NCI-H446 treated with DMSO at 0.1 percent for 48 hours (cell line): Measurements from ENCODE around the gene MAP3K12.
A peak's percentile ranks its signal among the peaks of the same experiment; 100 is the strongest.

Experiments used
- DNase-seq: peaks from one replicate; lab custom pipeline; 2025; lab: John Stamatoyannopoulos, UW

Gene MAP3K12

DNA sequence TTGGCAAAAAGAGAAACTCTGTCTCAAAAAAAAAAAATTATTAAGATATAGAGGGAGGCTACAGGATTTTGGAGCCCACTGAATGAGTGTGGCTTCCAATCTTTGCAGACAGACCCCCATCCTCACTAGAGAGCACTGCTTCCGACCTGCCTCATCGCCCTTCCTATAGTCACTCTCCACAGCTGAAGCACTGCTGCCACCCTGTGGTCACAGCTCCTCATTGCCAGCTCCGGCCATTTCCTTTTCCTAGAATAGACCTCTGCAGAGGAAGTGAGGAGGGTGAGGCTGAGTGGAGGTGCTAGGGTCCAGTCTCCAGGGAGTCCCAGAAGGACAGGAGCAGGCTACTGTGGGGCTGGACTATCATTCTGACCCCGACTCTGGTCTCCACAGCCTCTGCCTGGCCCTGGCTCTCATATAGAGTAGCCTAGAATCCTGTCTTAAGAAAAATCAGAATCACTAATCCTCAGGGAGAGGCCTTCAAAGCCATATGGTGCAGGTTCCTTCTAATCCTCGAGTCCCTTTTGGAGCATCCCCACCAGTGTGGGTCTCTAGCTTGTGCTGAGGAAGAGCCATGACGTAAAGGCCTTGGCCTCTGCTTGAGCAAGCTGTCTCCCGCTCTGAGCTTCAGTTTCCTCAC lies 9.4 kb upstream of the MAP3K12 start:
- peak; percentile 31 for DNase-seq

DNA sequence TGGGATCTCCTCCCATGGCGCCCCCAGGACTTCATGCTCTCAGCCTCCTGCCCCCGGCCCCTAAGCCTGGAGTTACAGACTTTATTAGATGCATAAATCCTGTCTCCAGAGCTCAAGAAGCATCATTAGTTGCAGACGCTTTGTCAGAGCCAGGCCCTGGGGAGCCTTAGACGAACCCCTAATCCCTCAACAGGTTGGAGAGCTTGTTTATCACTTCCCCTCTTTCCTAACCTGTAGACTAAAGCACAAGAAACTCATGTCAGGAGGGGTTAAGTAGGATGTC lies 8.3 kb upstream of the MAP3K12 start:
- no peak for DNase-seq

DNA sequence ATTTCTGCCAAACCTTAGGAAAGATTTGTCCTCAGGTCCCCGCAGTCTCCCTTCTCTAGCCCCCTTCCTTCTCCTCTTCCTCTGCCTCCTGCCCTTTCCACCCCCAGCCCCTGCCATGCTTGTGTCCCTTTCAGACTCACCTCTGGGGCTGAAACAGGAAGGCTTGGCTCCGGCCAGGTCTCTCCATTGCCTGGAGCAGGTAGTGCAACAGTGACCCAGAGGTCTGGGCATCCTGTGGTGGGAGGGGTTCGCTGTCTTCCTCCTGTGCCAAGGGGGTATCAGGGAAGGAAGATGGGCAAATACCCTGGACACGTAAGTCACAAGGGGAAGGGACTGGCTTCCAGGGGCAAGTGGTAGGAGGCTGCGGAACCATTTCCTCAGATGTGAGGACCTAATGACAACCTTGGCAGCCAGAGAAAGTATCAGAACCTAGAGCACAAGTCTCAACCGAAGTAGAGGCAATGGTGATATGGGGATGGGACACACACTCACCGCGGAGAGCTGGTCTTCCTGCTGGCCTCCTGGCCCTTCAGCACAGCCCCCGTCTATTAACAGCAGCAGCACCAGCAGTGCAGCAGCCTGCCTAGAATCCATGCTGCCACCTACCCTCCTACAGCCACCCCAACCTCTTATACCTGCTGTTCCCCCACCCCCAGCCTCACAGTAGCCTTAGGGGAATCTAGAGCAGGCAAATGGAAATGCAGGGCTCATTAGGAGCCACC lies 7.8 kb upstream of the MAP3K12 start, which contains the start of gene NPFF:
Gene NPFF, minus strand, starts transcription at position 604 of the 722 bp plus-strand sequence. Its CDS starts 10 bp downstream, at position 594.
- no peak for DNase-seq

DNA sequence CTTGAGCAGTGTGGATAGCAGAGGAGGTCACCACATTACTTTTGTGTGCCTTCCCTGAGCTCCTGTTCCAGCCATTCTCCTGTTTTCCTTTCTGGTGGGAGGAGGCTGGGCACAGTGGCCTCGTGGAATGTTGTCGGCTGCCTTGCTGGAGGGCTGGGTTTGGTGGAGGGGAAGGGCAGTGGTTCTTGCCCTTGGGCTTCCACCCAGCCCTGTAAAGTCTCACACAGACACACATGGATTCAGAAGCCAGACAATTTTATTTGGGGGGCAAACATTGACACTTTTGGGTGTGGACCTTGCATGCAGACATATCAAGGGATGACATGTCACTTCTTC lies 7.2 kb upstream of the MAP3K12 start:
- DNase-seq = no peak

DNA sequence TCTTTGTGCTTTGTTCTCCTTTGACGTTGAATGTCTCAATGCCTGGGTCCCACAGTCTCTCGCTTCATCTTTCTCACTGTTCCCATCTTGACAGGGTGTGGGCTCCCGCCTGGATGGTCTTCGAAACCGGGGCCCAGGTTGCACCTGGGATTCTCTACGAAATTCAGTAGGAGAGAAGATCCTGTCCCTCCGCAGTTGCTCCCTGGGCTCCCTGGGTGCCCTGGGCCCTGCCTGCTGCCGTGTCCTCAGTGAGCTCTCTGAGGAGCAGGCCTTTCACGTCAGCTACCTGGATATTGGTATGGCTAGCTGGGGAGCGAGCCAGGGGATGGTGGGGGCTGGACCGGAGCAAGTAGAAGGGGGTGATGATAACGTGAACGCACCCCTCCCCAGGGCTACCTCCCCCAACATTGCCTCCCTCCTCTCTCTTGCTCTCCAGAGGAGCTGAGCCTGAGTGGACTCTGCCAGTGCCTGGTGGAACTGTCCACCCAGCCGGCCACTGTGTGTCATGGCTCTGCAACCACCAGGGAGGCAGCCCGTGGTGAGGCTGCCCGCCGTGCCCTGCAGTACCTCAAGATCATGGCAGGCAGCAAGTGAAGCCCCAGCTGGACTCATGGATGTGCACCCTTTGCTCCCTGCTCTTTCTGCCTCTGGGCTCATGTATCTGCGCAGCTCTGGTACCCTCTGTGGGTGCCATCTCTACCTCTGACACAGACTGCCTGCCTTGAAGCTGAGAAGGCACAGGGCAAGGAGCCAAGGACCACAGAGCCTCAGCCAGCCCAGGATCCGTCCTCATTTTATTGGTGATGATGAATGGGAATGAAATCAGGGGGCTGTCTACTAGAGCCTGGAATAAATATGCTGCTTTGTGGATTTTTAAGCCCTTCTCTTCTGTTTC lies 6.5 kb upstream of the MAP3K12 start:
- DNase-seq = no peak

DNA sequence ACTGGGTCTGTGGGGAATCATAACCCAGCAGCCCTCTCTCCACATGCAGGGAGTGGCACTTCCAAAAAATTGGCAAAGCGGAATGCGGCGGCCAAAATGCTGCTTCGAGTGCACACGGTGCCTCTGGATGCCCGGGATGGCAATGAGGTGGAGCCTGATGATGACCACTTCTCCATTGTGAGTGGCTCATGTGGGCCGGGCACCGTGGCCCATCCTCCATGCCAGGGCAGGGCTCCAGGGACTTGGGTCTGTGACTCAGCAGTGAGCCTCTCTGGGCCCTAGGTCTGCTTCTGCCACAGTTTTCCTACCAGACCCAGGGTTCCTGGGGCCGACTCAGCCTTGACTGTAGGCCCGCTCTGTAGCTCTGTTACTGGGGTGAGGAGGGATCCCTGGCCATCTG lies 5.8 kb upstream of the MAP3K12 start:
- no peak for DNase-seq

DNA sequence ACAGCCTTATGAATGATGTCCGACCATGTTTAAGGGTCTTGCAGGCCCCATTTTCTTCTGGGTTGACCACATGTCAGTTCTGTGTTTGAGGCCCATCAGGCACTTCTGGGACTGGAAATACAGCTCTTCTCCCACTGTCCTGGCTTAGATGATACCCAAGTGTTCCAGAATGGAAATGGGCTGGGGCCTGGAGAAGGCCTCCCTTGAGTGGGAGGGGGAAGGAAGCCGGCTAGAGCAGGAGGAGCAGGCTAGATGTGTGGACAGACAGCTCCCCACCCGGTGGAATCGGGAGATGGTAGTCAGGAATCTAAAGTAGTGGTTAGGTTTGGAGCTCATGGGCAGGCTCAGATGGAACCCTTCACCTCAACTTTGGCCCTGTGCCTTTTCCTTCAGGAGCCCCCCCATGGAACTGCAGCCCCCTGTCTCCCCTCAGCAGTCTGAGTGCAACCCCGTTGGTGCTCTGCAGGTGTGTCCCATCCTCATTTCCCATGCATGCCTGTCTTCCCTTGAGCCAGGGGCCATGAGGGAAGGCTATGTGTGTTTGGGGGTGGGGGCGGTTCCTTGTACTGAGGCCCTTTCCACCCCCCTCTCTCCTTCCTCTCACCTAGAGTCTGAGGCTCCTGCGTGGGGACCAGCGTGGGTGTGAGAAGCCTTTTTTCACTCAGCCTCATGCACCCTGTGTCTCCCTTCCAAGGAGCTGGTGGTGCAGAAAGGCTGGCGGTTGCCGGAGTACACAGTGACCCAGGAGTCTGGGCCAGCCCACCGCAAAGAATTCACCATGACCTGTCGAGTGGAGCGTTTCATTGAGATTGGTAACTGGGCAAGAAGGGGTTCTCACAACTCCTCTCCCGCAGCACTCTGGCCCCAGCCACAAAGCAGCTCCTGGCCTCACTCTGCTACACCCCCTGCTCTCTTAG lies 5.0 kb upstream of the MAP3K12 start:
- DNase-seq = no peak

GRCh38 chr12:53502983-53503728 lies 3.9 kb upstream of the MAP3K12 start:
- no peak for DNase-seq

DNA sequence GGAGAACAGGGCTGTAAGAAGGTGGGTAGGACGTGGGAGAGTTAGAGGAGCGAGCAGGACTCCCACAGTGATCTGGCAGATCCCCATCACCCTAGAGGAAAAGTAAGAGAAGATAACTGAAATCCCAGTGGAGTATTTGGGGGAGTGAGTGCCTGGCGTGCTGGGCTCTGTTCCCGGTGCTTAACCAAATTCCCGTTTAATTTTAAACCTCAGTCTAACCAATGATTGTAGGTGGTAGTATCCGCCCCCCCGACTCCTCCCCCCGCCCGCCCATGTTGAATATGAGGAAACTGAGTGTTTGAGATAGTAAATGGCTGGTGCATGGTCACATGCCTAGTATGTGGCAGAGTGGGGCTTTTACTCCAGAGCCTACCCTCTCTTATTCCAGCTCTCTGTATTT lies 3.1 kb upstream of the MAP3K12 start:
- DNase-seq = no peak

GRCh38 chr12:53501615-53502181 lies 2.4 kb upstream of the MAP3K12 start:
- no peak for DNase-seq

DNA sequence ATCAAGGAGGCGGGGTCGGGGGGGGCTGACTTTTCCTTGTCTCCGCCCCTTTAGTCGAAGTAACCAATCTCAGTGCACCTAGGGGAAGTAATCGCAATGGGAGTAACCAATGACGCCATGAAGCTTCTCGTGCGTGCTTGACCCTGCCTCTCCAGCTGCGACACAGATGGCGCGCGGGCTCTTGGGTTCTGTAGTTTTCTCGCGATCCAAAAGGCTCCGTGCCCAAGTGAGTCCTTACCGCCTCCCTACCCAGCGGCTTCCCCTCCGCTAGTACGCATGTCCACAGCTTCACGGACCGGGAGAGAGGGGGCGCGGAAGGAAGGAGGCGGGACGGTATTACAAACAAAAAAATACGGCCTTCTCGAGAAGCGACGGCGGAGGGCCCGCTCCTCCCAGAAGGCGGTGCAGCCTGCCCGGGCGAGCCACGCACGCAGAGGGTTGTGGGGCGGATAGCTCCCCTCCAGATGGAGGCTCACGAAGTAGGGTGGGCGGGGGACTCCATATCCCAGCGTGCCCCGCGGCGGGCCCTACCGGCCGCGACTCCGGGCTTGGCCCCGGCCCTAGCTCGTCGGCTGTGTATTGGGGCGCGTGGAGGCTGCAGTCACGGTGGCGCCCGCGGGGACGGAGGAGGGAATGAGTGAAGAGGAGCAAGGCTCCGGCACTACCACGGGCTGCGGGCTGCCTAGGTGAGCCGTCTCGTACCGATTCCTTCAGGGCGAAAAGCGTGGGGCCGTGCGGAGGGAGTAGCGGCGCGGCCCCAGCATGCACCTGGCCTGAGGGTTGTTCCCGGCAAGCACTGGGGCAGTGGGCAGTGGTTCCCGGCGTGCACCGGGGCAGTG lies 1.7 kb upstream of the MAP3K12 start, which contains the start of gene TARBP2:
Gene TARBP2, plus strand, starts transcription at position 508 of the 839 bp plus-strand sequence. Its CDS starts 126 bp downstream, at position 634.
- peak; percentile 98 for DNase-seq

GRCh38 chr12:53500142-53500775 lies 1.0 kb upstream of the MAP3K12 start:
- DNase-seq = no peak

- DNase-seq = no peak
Observed at GRCh38 chr12:53498235-53498630, 1.0 kb downstream of the MAP3K12 start.

GRCh38 chr12:53497461-53497860 lies 1.8 kb downstream of the MAP3K12 start:
- DNase-seq = no peak

- DNase-seq = no peak
Observed at GRCh38 chr12:53496752-53497032, 2.6 kb downstream of the MAP3K12 start.

GRCh38 chr12:53495903-53496751 lies 3.1 kb downstream of the MAP3K12 start:
- DNase-seq = no peak

DNA sequence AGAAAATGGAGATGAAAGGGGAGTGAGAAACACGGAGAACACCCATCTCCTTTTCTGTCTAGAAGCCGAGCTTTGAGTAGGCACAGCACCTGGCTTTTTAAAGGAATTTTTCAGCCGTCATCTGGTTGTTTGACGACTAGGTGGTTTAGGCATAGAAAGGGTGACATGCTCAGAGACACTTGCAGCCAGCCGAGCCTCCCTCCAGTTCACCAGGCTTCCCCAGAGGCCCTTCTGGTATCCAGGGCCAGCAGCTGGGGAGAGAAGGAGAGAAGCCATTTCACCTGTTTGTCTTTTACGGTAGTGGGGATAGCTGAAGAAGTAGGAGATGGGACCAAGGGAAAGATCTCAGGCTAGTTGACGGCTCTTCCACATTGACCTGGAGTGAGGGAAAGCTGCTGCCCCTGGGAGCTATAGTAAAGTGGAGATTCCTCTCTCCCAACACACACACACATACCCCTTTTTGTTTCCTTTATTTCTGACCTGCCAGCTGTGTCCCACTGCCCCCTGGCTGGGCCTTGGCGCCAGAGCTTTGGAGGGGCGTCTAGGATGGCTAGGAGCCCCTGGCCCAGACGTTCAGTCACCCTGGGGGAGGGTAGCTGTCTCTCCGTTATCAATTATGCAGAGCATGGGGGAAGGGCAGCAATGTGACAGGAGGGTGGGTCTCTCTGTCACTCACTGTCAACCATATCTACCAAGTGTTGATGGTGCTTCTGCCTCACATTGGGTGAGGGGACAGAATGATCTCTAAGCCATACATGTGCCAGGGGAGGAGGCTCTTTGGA lies 5.5 kb downstream of the MAP3K12 start:
- no peak for DNase-seq
